Transverse colon (tissue), 4 donors: ENCODE results near the gene JAG1. TPM values are rescaled to one million over a fixed set of nuclear protein-coding genes. Genes with fewer than 3 reads are reported as not detected.

Experiments
- DNase-seq: peaks from one replicate; pipeline ENCODE4 v3.0.0-alpha.2; 2019
- H3K27ac ChIP-seq, 4 donors: fragments of 200-600 bp; sonication (generic); 2 replicates each; pipeline ENCODE4 v1.5.1; 2016 to 2018; ENCODE audit warnings: inconsistent platforms in 4 of 4
- H3K27me3 ChIP-seq: fragments of 200-600 bp; sonication (generic); 2 replicates; pipeline ENCODE4 v1.5.1; 2017; ENCODE audit warnings: inconsistent platforms
- H3K36me3 ChIP-seq, 4 donors: fragments of 200-600 bp; sonication (generic); 2 replicates each; pipeline ENCODE4 v1.5.1; 2017 to 2019; ENCODE audit warnings: inconsistent platforms in 4 of 4
- H3K4me1 ChIP-seq, 4 donors: fragments of 200-600 bp; sonication (generic); 2 replicates each; pipeline ENCODE4 v1.5.1; 2017 to 2020; ENCODE audit warnings: inconsistent platforms in 4 of 4
- H3K4me3 ChIP-seq, 4 donors: fragments of 200-600 bp; sonication (generic); 1 replicate in 1 of 4; 2 replicates in 3 of 4; pipeline versions ENCODE4 v1.5.1 to v1.6.1; 2017 to 2019; ENCODE audit warnings: inconsistent platforms in 4 of 4
- H3K9me3 ChIP-seq, 2 donors: fragments of 200-600 bp; sonication (generic); 2 replicates each; pipeline ENCODE4 v1.5.1; 2017 to 2019; ENCODE audit warnings: inconsistent platforms in 2 of 2
- CTCF ChIP-seq, 5 experiments: fragments of 200-600 bp in 3 of 5; fragments of 450-650 bp in 2 of 5; sonication (generic) in 3 of 5; IDR thresholded peaks; 1 replicate in 2 of 5; 2 replicates in 3 of 5; pipeline ENCODE4 v1.5.1; 2016 to 2017; ENCODE audit warnings: antibody characterized with exemption in 5 of 5, inconsistent platforms in 3 of 5, mild to moderate bottlenecking in 2 of 5, moderate library complexity in 1 of 5
- EP300 ChIP-seq: sonication (generic); formaldehyde crosslinking; IDR thresholded peaks from one replicate; pipeline ENCODE4 v1.6.1; 2017; ENCODE audit warnings: antibody characterized with exemption, low read depth
- POLR2A ChIP-seq: fragments of 450-650 bp; IDR thresholded peaks from one replicate; pipeline ENCODE4 v1.6.1; 2016; ENCODE audit warnings: antibody characterized with exemption, mild to moderate bottlenecking, moderate library complexity
- POLR2AphosphoS5 ChIP-seq, 3 donors: sonication (generic); formaldehyde crosslinking; IDR thresholded peaks; one replicate each; pipeline ENCODE4 v1.6.1; 2016; ENCODE audit warnings: antibody characterized with exemption in 3 of 3
- WGBS, 2 donors: methylation state at CpG; one replicate each; pipeline ENCODE4 v1.1.5; 2018; ENCODE audit warnings: low coverage in 1 of 2; 5-methylcytosine and 5-hydroxymethylcytosine counted together
- in situ Hi-C, 4 donors: fragments of 200-750 bp; cut with MboI; loops; one replicate each; pipeline versions ENCODE4 v1.15.0 to v1.15.1; 2017; ENCODE audit warnings: low sequenced_read_pairs in 3 of 4, low pct_ligation_motif_present in 1 of 4, low pct_unique_long_range_greater_than_20kb in 1 of 4
- intact Hi-C: fragments of 100-400 bp; cut with DNase I; formaldehyde crosslinking; loops from one replicate; pipeline ENCODE4 v1.15.1; 2023; ENCODE audit warnings: low total_unique reads
- total RNA-seq, 4 donors: library from RNA; depleted of rRNA; stranded (reverse); fragments of >200 nt; gene quantifications; one replicate each; pipeline ENCODE4 v1.1.0, GENCODE V29; 2016

Gene JAG1
- total RNA-seq, 4 donors from 2014 or later, result 75.0 to 117 (median 109) TPM

- no peaks in the 10 kb centered on the region for H3K27me3 ChIP-seq
- no peaks in the 10 kb centered on the region for H3K9me3 ChIP-seq
- no peak overlapping the region for H3K4me3 ChIP-seq
- DNase-seq, result no peak
- in situ Hi-C loops (no loop called here), intact Hi-C loops (no loop called here)
- H3K4me1 ChIP-seq, result peaks cover 13 to 60% (median 27%) of the 10 kb centered on the region in 4 donors
- no peaks in the 10 kb centered on the region for H3K36me3 ChIP-seq
- 37 to 65% methylated on average over 2 of the region's 2 CpGs for WGBS, 2 donors
- peak overlapping the region; percentile 60 to 74 (median 71) for H3K27ac ChIP-seq
- TF ChIP-seq EP300 (no peak), POLR2A (no peak), CTCF (IDR thresholded peaks at IDR 0.05) (no peak), POLR2AphosphoS5 (IDR thresholded peaks at IDR 0.05) (no peak)
These were observed 46.1 kb upstream of the JAG1 start for GRCh38 chr20:10719740-10720385.

- 72 to 82% methylated on average over 2 to 3 of the region's 3 CpGs for WGBS, 2 donors
- peak overlapping the region in 2 of 4 donors; percentile 68 to 74 for H3K27ac ChIP-seq
- no peak overlapping the region for H3K4me3 ChIP-seq
- H3K36me3 ChIP-seq, result no peaks in the 10 kb centered on the region
- DNase-seq, result no peak
- no peak for TF ChIP-seq POLR2A
- no peak for TF ChIP-seq EP300
- intact Hi-C loops, result no loop called here
- H3K27me3 ChIP-seq, result no peaks in the 10 kb centered on the region
- in situ Hi-C loops, result no loop called here
- peaks cover 14 to 64% (median 27%) of the 10 kb centered on the region in 4 donors for H3K4me1 ChIP-seq
- no peaks in the 10 kb centered on the region for H3K9me3 ChIP-seq
These were observed 44.9 kb upstream of the JAG1 start for GRCh38 chr20:10718661-10719060.

GRCh38 chr20:10716855-10717254 is 43.1 kb upstream of the JAG1 start:
- Histone ChIP-seq H3K4me1 (peaks cover 14 to 60% (median 27%) of the 10 kb centered on the region in 4 donors), H3K27ac (peak overlapping the region in 3 of 4 donors; percentile 9 to 48 (median 31)), H3K36me3 (no peaks in the 10 kb centered on the region), H3K9me3 (no peaks in the 10 kb centered on the region), H3K27me3 (no peaks in the 10 kb centered on the region), H3K4me3 (no peak overlapping the region)
- TF ChIP-seq POLR2A (no peak), EP300 (no peak), POLR2AphosphoS5 (IDR thresholded peaks at IDR 0.05) (no peak), CTCF (IDR thresholded peaks at IDR 0.05) (no peak)
- intact Hi-C loops (no loop called here), in situ Hi-C loops (no loop called here)
- DNase-seq, result no peak

- peaks cover 14 to 49% (median 25%) of the 10 kb centered on the region in 4 donors for H3K4me1 ChIP-seq
- no peak overlapping the region for H3K4me3 ChIP-seq
- H3K27me3 ChIP-seq, result no peaks in the 10 kb centered on the region
- TF ChIP-seq CTCF (IDR thresholded peaks at IDR 0.05) (no peak), EP300 (no peak), POLR2A (no peak), POLR2AphosphoS5 (IDR thresholded peaks at IDR 0.05) (no peak)
- H3K36me3 ChIP-seq, result no peaks in the 10 kb centered on the region
- in situ Hi-C loops (no loop called here), intact Hi-C loops (loop anchor here (1.0 kb wide), 1 partner anchor 26 kb away; no protein-coding TSS in a partner anchor)
- 16 to 38% methylated on average over 2 of the region's 2 CpGs for WGBS, 2 donors
- H3K27ac ChIP-seq, result no peak overlapping the region
- H3K9me3 ChIP-seq, result no peaks in the 10 kb centered on the region
- no peak for DNase-seq
These were observed 41.2 kb upstream of the JAG1 start for GRCh38 chr20:10715035-10715434.
